NCI-H446 (cell line): ENCODE measurements around the gene GPR150.

ENCODE experiments used
- DNase-seq, 2 experiments: peaks; one replicate each; lab custom pipeline; 2025; lab: John Stamatoyannopoulos, UW

GPR150 gene

GRCh38 chr5:95652849-95653248 lies 33.0 kb downstream of the GPR150 start:
- no peak for DNase-seq

DNA sequence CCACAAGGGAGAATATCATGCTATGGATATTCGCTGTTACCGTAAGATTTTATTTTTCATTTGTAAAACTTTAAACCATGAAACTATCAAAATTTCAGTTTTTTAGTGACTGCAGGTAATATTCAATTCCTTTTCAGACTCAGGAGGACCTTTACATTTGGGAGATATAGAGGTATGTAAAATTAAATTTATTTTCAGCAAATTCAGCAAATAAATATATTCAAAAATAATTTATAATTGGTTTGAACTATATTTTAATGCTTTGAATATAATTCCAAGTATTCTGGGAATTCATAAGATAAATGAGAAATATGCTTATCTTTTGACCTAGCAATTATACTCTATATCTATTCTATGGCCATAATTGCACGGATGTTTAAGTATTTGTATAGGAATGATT lies 34.3 kb downstream of the GPR150 start:
- DNase-seq, result no peak

- no peak for DNase-seq
These were observed 35.7 kb downstream of the GPR150 start for GRCh38 chr5:95655575-95655974.

GRCh38 chr5:95660060-95660459 lies 40.2 kb downstream of the GPR150 start:
- DNase-seq, result no peak

- no peak for DNase-seq
These were observed 43.1 kb downstream of the GPR150 start for GRCh38 chr5:95662946-95663345.

DNA sequence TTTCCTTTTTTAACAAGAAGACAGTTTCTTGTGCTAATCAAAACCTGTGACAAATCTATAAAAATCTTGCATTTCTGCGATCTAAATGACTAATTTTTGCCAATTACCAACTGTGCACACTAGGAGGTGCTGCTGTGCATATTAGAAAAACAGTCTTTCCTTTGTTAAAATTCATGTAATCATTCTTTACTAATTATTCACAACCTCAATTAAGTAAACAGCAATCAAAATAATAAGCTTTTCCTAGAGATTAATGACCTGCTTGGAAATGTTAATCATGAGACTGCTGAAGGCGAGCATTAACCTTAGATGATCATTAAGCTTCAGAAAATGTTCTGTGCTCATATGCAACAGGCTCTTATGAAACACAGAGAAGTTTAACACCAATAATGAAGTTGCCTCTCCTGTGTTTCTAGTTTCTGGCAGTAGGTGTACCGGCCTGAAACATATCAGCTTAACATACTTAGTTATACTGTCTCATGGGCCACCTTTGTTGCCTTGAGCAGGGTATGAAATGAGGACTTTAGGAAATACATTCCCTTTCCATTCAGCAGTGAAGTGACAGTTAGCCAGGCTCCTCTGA lies 44.4 kb downstream of the GPR150 start:
- peak in 1 of 2 experiments; percentile 38 for DNase-seq

GRCh38 chr5:95667061-95667618 lies 47.3 kb downstream of the GPR150 start:
- no peak for DNase-seq

- no peak for DNase-seq
These were observed 47.8 kb downstream of the GPR150 start for GRCh38 chr5:95667678-95668077.

DNA sequence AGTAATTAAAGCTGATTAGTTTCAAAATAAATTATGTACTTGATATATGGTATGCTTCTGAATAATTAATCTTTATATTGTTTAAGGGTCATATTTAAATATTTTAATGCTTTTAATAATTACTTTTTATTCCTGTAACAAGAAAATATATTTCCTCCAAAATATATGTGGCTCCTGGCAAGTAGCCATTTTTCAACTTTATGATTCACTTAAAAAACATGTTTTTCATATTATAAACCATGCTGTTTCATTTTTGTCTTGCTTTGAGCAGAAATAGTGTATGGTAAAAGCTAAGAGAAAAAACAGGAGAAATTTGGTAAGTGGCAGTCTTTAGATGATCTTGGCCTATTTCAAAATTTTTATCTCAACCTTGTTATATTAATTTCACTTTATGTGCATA lies 48.3 kb downstream of the GPR150 start:
- DNase-seq, result no peak

- DNase-seq, result no peak
These were observed 48.8 kb downstream of the GPR150 start for GRCh38 chr5:95668728-95669127.

- DNase-seq, result peak in 1 of 2 experiments; percentile 69
These were observed 49.7 kb downstream of the GPR150 start for GRCh38 chr5:95669540-95669939.

DNA sequence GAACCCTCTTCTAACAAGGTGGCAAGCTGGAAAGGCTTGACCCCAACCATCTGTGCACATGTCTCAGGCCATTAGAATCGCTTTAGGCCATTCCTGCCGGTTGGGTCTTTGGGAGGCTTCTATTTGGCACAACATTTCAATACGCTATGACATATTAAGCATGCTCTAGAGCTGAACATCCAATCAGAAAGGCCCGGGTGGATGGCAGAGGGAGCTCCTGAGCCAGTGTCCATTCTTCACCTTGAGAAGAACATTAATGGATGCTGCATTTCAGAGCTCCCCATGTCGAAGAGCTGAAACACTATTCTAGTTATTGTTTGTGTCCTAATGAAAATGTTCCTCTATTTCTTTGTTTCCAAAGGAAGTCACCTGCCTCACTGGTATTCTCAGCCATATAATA lies 50.1 kb downstream of the GPR150 start:
- no peak for DNase-seq

DNA sequence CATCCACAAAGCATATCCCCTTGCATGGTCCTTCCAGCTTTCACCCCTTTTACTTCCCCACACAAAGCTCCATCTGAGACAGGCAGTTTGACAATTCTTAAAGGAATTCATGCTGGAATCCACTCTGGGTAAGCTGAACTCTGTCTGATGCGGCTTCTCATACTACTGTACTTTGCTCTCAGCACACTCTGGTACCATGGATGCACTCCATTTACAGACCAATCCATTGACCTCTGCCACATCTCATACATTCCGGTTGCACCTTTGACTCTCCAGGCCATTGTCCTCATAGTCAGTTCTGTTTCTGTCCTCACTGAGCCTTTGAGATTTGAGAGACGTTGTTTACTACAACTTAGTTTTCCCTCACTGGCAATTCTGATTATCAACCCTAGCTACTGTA lies 50.7 kb downstream of the GPR150 start:
- no peak for DNase-seq
